ENCODE measurements around the gene UBR3.

The UBR3 gene

GRCh38 chr2:170044751-170045478 is 217.7 kb downstream of the UBR3 start:
- Histone ChIP-seq H3K4me3 (ENCODE audit: low read length) (no peak overlapping the region), H3K9me3 (ENCODE audit: control insufficient read depth, insufficient read depth, low read length) (no peaks in the 10 kb centered on the region), H3K27ac (ENCODE audit: low read length) (no peak overlapping the region), H3K4me1 (ENCODE audit: control insufficient read depth, insufficient read depth, low read length) (no peaks in the 10 kb centered on the region), H3K27me3 (ENCODE audit: control insufficient read depth, insufficient read depth, low read length) (no peaks in the 10 kb centered on the region), H3K36me3 (ENCODE audit: control insufficient read depth, insufficient read depth, low read length) (no peaks in the 10 kb centered on the region)
- no peak for DNase-seq (ENCODE audit: low read depth, low spot score)
- WGBS (ENCODE audit: insufficient coverage, insufficient read length) = no CpG with 5 or more reads among the region's 3 CpGs

GRCh38 chr2:170047331-170048065 is 220.2 kb downstream of the UBR3 start:
- Histone ChIP-seq H3K4me1 (ENCODE audit: control insufficient read depth, insufficient read depth, low read length) (no peaks in the 10 kb centered on the region), H3K27ac (ENCODE audit: low read length) (no peak overlapping the region), H3K27me3 (ENCODE audit: control insufficient read depth, insufficient read depth, low read length) (no peaks in the 10 kb centered on the region), H3K4me3 (ENCODE audit: low read length) (no peak overlapping the region), H3K9me3 (ENCODE audit: control insufficient read depth, insufficient read depth, low read length) (no peaks in the 10 kb centered on the region), H3K36me3 (ENCODE audit: control insufficient read depth, insufficient read depth, low read length) (no peaks in the 10 kb centered on the region)
- DNase-seq (ENCODE audit: low read depth, low spot score) = no peak
- WGBS (ENCODE audit: insufficient coverage, insufficient read length) = no CpG with 5 or more reads among the region's 3 CpGs

- Histone ChIP-seq H3K36me3 (ENCODE audit: control insufficient read depth, insufficient read depth, low read length) (no peaks in the 10 kb centered on the region), H3K27me3 (ENCODE audit: control insufficient read depth, insufficient read depth, low read length) (no peaks in the 10 kb centered on the region), H3K9me3 (ENCODE audit: control insufficient read depth, insufficient read depth, low read length) (no peaks in the 10 kb centered on the region), H3K4me1 (ENCODE audit: control insufficient read depth, insufficient read depth, low read length) (no peaks in the 10 kb centered on the region), H3K4me3 (ENCODE audit: low read length) (no peak overlapping the region), H3K27ac (ENCODE audit: low read length) (no peak overlapping the region)
- no peak for DNase-seq (ENCODE audit: low read depth, low spot score)
- no CpG with 5 or more reads among the region's 2 CpGs for WGBS (ENCODE audit: insufficient coverage, insufficient read length)
Measured at GRCh38 chr2:170052151-170052550, 224.9 kb downstream of the UBR3 start.

GRCh38 chr2:170054997-170055396 is 227.7 kb downstream of the UBR3 start:
- no CpG with 5 or more reads among the region's 5 CpGs for WGBS (ENCODE audit: insufficient coverage, insufficient read length)
- no peak for DNase-seq (ENCODE audit: low read depth, low spot score)
- Histone ChIP-seq H3K36me3 (ENCODE audit: control insufficient read depth, insufficient read depth, low read length) (no peaks in the 10 kb centered on the region), H3K4me1 (ENCODE audit: control insufficient read depth, insufficient read depth, low read length) (no peaks in the 10 kb centered on the region), H3K27ac (ENCODE audit: low read length) (no peak overlapping the region), H3K27me3 (ENCODE audit: control insufficient read depth, insufficient read depth, low read length) (no peaks in the 10 kb centered on the region), H3K4me3 (ENCODE audit: low read length) (no peak overlapping the region), H3K9me3 (ENCODE audit: control insufficient read depth, insufficient read depth, low read length) (no peaks in the 10 kb centered on the region)

- Histone ChIP-seq H3K4me1 (ENCODE audit: control insufficient read depth, insufficient read depth, low read length) (no peaks in the 10 kb centered on the region), H3K27me3 (ENCODE audit: control insufficient read depth, insufficient read depth, low read length) (no peaks in the 10 kb centered on the region), H3K4me3 (ENCODE audit: low read length) (no peak overlapping the region), H3K9me3 (ENCODE audit: control insufficient read depth, insufficient read depth, low read length) (no peaks in the 10 kb centered on the region), H3K27ac (ENCODE audit: low read length) (no peak overlapping the region), H3K36me3 (ENCODE audit: control insufficient read depth, insufficient read depth, low read length) (no peaks in the 10 kb centered on the region)
- no CpG with 5 or more reads among the region's 1 CpG for whole genome bisulfite sequencing (ENCODE audit: insufficient coverage, insufficient read length)
- DNase-seq (ENCODE audit: low read depth, low spot score) = no peak
Measured at GRCh38 chr2:170056900-170057299, 229.6 kb downstream of the UBR3 start.

GRCh38 chr2:170063456-170064235 is 236.4 kb downstream of the UBR3 start:
- Histone ChIP-seq H3K36me3 (ENCODE audit: control insufficient read depth, insufficient read depth, low read length) (no peaks in the 10 kb centered on the region), H3K27ac (ENCODE audit: low read length) (no peak overlapping the region), H3K27me3 (ENCODE audit: control insufficient read depth, insufficient read depth, low read length) (no peaks in the 10 kb centered on the region), H3K4me3 (ENCODE audit: low read length) (no peak overlapping the region), H3K9me3 (ENCODE audit: control insufficient read depth, insufficient read depth, low read length) (no peaks in the 10 kb centered on the region), H3K4me1 (ENCODE audit: control insufficient read depth, insufficient read depth, low read length) (no peaks in the 10 kb centered on the region)
- DNase-seq (ENCODE audit: low read depth, low spot score) = no peak
- WGBS (ENCODE audit: insufficient coverage, insufficient read length) = 100% methylated on average over 1 of the region's 2 CpGs

GRCh38 chr2:170070778-170071177 is 243.5 kb downstream of the UBR3 start:
- WGBS (ENCODE audit: insufficient coverage, insufficient read length) = no CpG with 5 or more reads among the region's 2 CpGs
- Histone ChIP-seq H3K4me1 (ENCODE audit: control insufficient read depth, insufficient read depth, low read length) (no peaks in the 10 kb centered on the region), H3K4me3 (ENCODE audit: low read length) (no peak overlapping the region), H3K27ac (ENCODE audit: low read length) (no peak overlapping the region), H3K9me3 (ENCODE audit: control insufficient read depth, insufficient read depth, low read length) (no peaks in the 10 kb centered on the region), H3K36me3 (ENCODE audit: control insufficient read depth, insufficient read depth, low read length) (no peaks in the 10 kb centered on the region), H3K27me3 (ENCODE audit: control insufficient read depth, insufficient read depth, low read length) (no peaks in the 10 kb centered on the region)
- DNase-seq (ENCODE audit: low read depth, low spot score) = no peak

GRCh38 chr2:170073288-170073687 is 246.0 kb downstream of the UBR3 start:
- Histone ChIP-seq H3K27me3 (ENCODE audit: control insufficient read depth, insufficient read depth, low read length) (no peaks in the 10 kb centered on the region), H3K4me3 (ENCODE audit: low read length) (no peak overlapping the region), H3K27ac (ENCODE audit: low read length) (no peak overlapping the region), H3K9me3 (ENCODE audit: control insufficient read depth, insufficient read depth, low read length) (no peaks in the 10 kb centered on the region), H3K4me1 (ENCODE audit: control insufficient read depth, insufficient read depth, low read length) (no peaks in the 10 kb centered on the region; the same call in 1 of the 2 replicates), H3K36me3 (ENCODE audit: control insufficient read depth, insufficient read depth, low read length) (no peaks in the 10 kb centered on the region)
- WGBS (ENCODE audit: insufficient coverage, insufficient read length) = no CpG with 5 or more reads among the region's 2 CpGs
- DNase-seq (ENCODE audit: low read depth, low spot score) = no peak

- no peak overlapping the region for H3K4me3 ChIP-seq (ENCODE audit: low read length)
- no peaks in the 10 kb centered on the region; the same call in 1 of the 2 replicates for H3K4me1 ChIP-seq (ENCODE audit: control insufficient read depth, insufficient read depth, low read length)
- H3K36me3 ChIP-seq (ENCODE audit: control insufficient read depth, insufficient read depth, low read length) = no peaks in the 10 kb centered on the region
- DNase-seq (ENCODE audit: low read depth, low spot score) = no peak
- no CpG with 5 or more reads among the region's 1 CpG for WGBS (ENCODE audit: insufficient coverage, insufficient read length)
- H3K27ac ChIP-seq (ENCODE audit: low read length) = no peak overlapping the region
- H3K9me3 ChIP-seq (ENCODE audit: control insufficient read depth, insufficient read depth, low read length) = no peaks in the 10 kb centered on the region
- no peaks in the 10 kb centered on the region for H3K27me3 ChIP-seq (ENCODE audit: control insufficient read depth, insufficient read depth, low read length)
Measured at GRCh38 chr2:170076189-170076588, 248.9 kb downstream of the UBR3 start.

GRCh38 chr2:170077830-170078569 is 250.7 kb downstream of the UBR3 start:
- WGBS (ENCODE audit: insufficient coverage, insufficient read length) = no CpG with 5 or more reads among the region's 7 CpGs
- Histone ChIP-seq H3K9me3 (ENCODE audit: control insufficient read depth, insufficient read depth, low read length) (no peaks in the 10 kb centered on the region), H3K4me1 (ENCODE audit: control insufficient read depth, insufficient read depth, low read length) (no peaks in the 10 kb centered on the region; the same call in 1 of the 2 replicates), H3K4me3 (ENCODE audit: low read length) (no peak overlapping the region), H3K36me3 (ENCODE audit: control insufficient read depth, insufficient read depth, low read length) (no peaks in the 10 kb centered on the region), H3K27ac (ENCODE audit: low read length) (no peak overlapping the region), H3K27me3 (ENCODE audit: control insufficient read depth, insufficient read depth, low read length) (no peaks in the 10 kb centered on the region)
- DNase-seq (ENCODE audit: low read depth, low spot score) = no peak

All from iPS DF 6.9 (cell line).